ENCODE data around the gene DYNAP.

The DYNAP gene

DNA sequence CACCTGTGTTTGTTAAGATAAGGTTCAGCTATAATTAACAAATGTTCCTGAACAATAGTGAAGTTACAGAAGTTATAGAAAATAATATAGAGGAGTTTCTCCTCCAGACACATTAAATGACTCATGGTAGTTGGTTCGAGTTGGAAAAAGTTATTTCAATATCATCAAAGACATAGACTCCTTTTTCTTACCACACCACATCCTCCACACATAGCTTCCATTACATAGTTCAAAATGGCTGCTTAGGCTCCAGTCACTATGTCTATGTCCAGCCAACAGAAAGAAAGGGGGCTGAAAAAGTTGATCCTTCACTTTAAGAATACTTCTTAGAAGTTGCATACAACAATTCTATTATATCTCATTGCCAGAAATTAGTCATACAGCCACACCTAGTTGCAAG lies 50.7 kb downstream of the DYNAP start:
- DNase-seq, result no peak

DNA sequence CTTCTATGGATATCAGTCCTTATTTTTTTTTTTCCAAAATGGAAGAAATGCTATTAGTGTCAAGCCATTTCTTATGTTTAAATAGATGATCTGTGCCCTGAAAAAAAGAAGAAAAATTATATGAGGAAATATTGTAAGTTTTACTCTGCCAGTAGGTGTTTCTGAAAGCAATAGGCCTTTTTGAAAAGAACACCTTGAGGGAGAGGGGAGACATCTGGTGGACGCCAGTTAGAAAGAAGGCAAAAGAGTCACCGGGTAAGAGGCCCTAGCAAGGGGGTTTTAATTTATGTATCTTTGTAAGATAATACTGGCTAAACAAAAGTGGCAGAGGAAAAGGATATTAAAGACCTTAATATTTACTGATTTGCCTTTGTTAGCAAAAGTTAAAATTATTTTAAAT lies 56.1 kb downstream of the DYNAP start:
- no peak for DNase-seq
